ENCODE results near the gene FNDC3B.
A peak's percentile ranks its signal among the peaks of the same experiment; 100 is the strongest.

Gene FNDC3B

GRCh38 chr3:172351895-172352466, 312.6 kb downstream of the FNDC3B start:
- H3K4me3 ChIP-seq (ENCODE audit: low read depth, low read length): no peak overlapping the region
- H3K4me1 ChIP-seq (ENCODE audit: control insufficient read depth, insufficient read depth, low read length, unreplicated experiment): peaks cover 28% of the 10 kb centered on the region
- peaks cover 46% of the 10 kb centered on the region for H3K36me3 ChIP-seq (ENCODE audit: insufficient read depth, low read length)
- H3K79me2 ChIP-seq (ENCODE audit: control insufficient read depth, insufficient read depth, low read length, unreplicated experiment): peaks cover 10% of the 10 kb centered on the region
- H2AFZ ChIP-seq (ENCODE audit: low read length, unreplicated experiment): no peak overlapping the region
- H3K27me3 ChIP-seq (ENCODE audit: insufficient read depth, low read length): no peaks in the 10 kb centered on the region
- no peak overlapping the region for H3K27ac ChIP-seq (ENCODE audit: low read depth, low read length)

- peaks cover 24% of the 10 kb centered on the region for H3K4me1 ChIP-seq (ENCODE audit: control insufficient read depth, insufficient read depth, low read length, unreplicated experiment)
- no peak overlapping the region for H3K4me3 ChIP-seq (ENCODE audit: low read depth, low read length)
- H2AFZ ChIP-seq (ENCODE audit: low read length, unreplicated experiment): no peak overlapping the region
- no peaks in the 10 kb centered on the region for H3K27me3 ChIP-seq (ENCODE audit: insufficient read depth, low read length)
- H3K79me2 ChIP-seq (ENCODE audit: control insufficient read depth, insufficient read depth, low read length, unreplicated experiment): peaks cover 14% of the 10 kb centered on the region
- H3K27ac ChIP-seq (ENCODE audit: low read depth, low read length): no peak overlapping the region
- peaks cover 42% of the 10 kb centered on the region for H3K36me3 ChIP-seq (ENCODE audit: insufficient read depth, low read length)
These were observed 313.4 kb downstream of the FNDC3B start for GRCh38 chr3:172352786-172353185.

- Histone ChIP-seq H3K27ac (ENCODE audit: low read depth, low read length) (peak overlapping the region; percentile 52), H3K36me3 (ENCODE audit: insufficient read depth, low read length) (peaks cover 39% of the 10 kb centered on the region), H2AFZ (ENCODE audit: low read length, unreplicated experiment) (no peak overlapping the region), H3K4me3 (ENCODE audit: low read depth, low read length) (no peak overlapping the region), H3K27me3 (ENCODE audit: insufficient read depth, low read length) (no peaks in the 10 kb centered on the region), H3K79me2 (ENCODE audit: control insufficient read depth, insufficient read depth, low read length, unreplicated experiment) (peaks cover 24% of the 10 kb centered on the region), H3K4me1 (ENCODE audit: control insufficient read depth, insufficient read depth, low read length, unreplicated experiment) (peaks cover 25% of the 10 kb centered on the region)
These were observed 315.6 kb downstream of the FNDC3B start for GRCh38 chr3:172354931-172355499.

DNA sequence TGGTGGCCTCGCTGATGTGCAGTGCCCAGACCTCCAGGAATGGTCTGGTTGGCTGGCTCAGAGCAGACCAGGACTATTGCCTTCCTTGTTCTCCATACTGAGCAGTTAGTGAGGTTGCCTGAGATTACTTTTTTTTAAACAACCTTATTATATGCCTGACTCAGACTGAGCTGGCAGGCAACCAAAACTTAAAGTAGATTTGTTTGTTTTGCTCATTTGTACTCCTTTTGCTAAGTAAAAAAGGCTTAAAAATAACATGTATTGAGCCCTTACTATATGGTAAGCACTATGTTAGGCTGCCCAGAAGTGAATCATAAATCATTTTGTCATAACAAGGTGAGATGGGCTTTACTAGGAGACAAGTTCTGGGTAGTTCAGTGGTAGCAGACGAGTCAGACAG, 316.5 kb downstream of the FNDC3B start:
- peaks cover 35% of the 10 kb centered on the region for H3K36me3 ChIP-seq (ENCODE audit: insufficient read depth, low read length)
- no peak overlapping the region for H2AFZ ChIP-seq (ENCODE audit: low read length, unreplicated experiment)
- H3K4me3 ChIP-seq (ENCODE audit: low read depth, low read length): no peak overlapping the region
- H3K4me1 ChIP-seq (ENCODE audit: control insufficient read depth, insufficient read depth, low read length, unreplicated experiment): peaks cover 25% of the 10 kb centered on the region
- H3K27ac ChIP-seq (ENCODE audit: low read depth, low read length): peak overlapping the region; percentile 52
- peaks cover 24% of the 10 kb centered on the region for H3K79me2 ChIP-seq (ENCODE audit: control insufficient read depth, insufficient read depth, low read length, unreplicated experiment)
- no peaks in the 10 kb centered on the region for H3K27me3 ChIP-seq (ENCODE audit: insufficient read depth, low read length)

DNA sequence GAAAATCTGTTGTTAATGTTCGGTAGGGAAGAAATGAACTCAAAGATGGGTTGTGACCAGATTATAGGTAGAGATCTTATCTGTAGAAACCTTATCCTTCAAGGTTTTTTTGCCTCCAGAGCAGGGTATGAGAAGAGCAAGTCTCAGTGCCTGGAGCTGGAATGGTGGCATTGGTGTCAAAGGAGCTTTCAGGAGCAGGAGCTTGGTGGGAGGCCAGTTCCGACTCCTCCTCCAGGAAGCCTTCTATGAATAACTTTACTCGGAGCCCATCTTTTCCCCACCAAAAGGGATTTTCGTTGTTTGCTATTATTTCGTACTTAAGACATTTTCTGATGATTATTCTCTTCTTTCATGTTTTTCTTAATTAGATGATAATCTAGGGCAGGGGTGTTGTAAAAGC, 317.0 kb downstream of the FNDC3B start:
- Histone ChIP-seq H3K27me3 (ENCODE audit: insufficient read depth, low read length) (no peaks in the 10 kb centered on the region), H3K36me3 (ENCODE audit: insufficient read depth, low read length) (peaks cover 33% of the 10 kb centered on the region), H3K4me3 (ENCODE audit: low read depth, low read length) (no peak overlapping the region), H3K79me2 (ENCODE audit: control insufficient read depth, insufficient read depth, low read length, unreplicated experiment) (peaks cover 20% of the 10 kb centered on the region), H2AFZ (ENCODE audit: low read length, unreplicated experiment) (no peak overlapping the region), H3K4me1 (ENCODE audit: control insufficient read depth, insufficient read depth, low read length, unreplicated experiment) (peaks cover 25% of the 10 kb centered on the region), H3K27ac (ENCODE audit: low read depth, low read length) (peak overlapping the region; percentile 52)

GRCh38 chr3:172357850-172358754, 318.7 kb downstream of the FNDC3B start:
- peaks cover 20% of the 10 kb centered on the region for H3K79me2 ChIP-seq (ENCODE audit: control insufficient read depth, insufficient read depth, low read length, unreplicated experiment)
- H3K4me1 ChIP-seq (ENCODE audit: control insufficient read depth, insufficient read depth, low read length, unreplicated experiment): peaks cover 25% of the 10 kb centered on the region
- no peaks in the 10 kb centered on the region for H3K27me3 ChIP-seq (ENCODE audit: insufficient read depth, low read length)
- H3K27ac ChIP-seq (ENCODE audit: low read depth, low read length): no peak overlapping the region
- H2AFZ ChIP-seq (ENCODE audit: low read length, unreplicated experiment): no peak overlapping the region
- no peak overlapping the region for H3K4me3 ChIP-seq (ENCODE audit: low read depth, low read length)
- H3K36me3 ChIP-seq (ENCODE audit: insufficient read depth, low read length): peaks cover 42% of the 10 kb centered on the region

DNA sequence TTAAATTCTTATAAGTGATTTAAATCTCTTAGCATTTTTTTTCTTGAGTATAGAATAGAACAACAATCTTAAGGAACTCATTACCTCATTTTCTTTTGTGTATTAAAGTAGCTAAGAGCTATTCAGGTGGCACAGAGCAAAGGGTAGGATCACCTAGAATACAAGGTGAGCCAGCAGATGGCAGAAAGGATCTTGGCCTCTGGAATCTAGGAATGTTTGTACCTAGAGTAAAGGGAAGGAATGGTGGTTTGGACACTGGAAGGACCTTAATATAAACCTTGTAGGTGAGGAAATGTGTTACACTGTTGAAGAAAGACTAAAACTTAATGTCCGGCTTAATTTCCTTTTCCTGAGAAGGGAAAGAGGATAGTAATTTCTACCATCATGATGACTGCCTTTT, 319.9 kb downstream of the FNDC3B start:
- H3K4me1 ChIP-seq (ENCODE audit: control insufficient read depth, insufficient read depth, low read length, unreplicated experiment): peaks cover 25% of the 10 kb centered on the region
- H3K27me3 ChIP-seq (ENCODE audit: insufficient read depth, low read length): no peaks in the 10 kb centered on the region
- H3K36me3 ChIP-seq (ENCODE audit: insufficient read depth, low read length): peaks cover 47% of the 10 kb centered on the region
- H2AFZ ChIP-seq (ENCODE audit: low read length, unreplicated experiment): no peak overlapping the region
- H3K27ac ChIP-seq (ENCODE audit: low read depth, low read length): no peak overlapping the region
- H3K4me3 ChIP-seq (ENCODE audit: low read depth, low read length): no peak overlapping the region
- H3K79me2 ChIP-seq (ENCODE audit: control insufficient read depth, insufficient read depth, low read length, unreplicated experiment): peaks cover 20% of the 10 kb centered on the region

- H3K4me3 ChIP-seq (ENCODE audit: low read depth, low read length): no peak overlapping the region
- peaks cover 24% of the 10 kb centered on the region for H3K4me1 ChIP-seq (ENCODE audit: control insufficient read depth, insufficient read depth, low read length, unreplicated experiment)
- H3K27me3 ChIP-seq (ENCODE audit: insufficient read depth, low read length): no peaks in the 10 kb centered on the region
- peaks cover 52% of the 10 kb centered on the region for H3K36me3 ChIP-seq (ENCODE audit: insufficient read depth, low read length)
- no peak overlapping the region for H2AFZ ChIP-seq (ENCODE audit: low read length, unreplicated experiment)
- H3K27ac ChIP-seq (ENCODE audit: low read depth, low read length): no peak overlapping the region
- H3K79me2 ChIP-seq (ENCODE audit: control insufficient read depth, insufficient read depth, low read length, unreplicated experiment): peaks cover 23% of the 10 kb centered on the region
These were observed 320.6 kb downstream of the FNDC3B start for GRCh38 chr3:172359996-172360395.

GRCh38 chr3:172362583-172362982, 323.2 kb downstream of the FNDC3B start:
- H3K4me1 ChIP-seq (ENCODE audit: control insufficient read depth, insufficient read depth, low read length, unreplicated experiment): peaks cover 7% of the 10 kb centered on the region
- H3K27me3 ChIP-seq (ENCODE audit: insufficient read depth, low read length): no peaks in the 10 kb centered on the region
- no peak overlapping the region for H2AFZ ChIP-seq (ENCODE audit: low read length, unreplicated experiment)
- peaks cover 70% of the 10 kb centered on the region for H3K36me3 ChIP-seq (ENCODE audit: insufficient read depth, low read length)
- no peak overlapping the region for H3K27ac ChIP-seq (ENCODE audit: low read depth, low read length)
- H3K79me2 ChIP-seq (ENCODE audit: control insufficient read depth, insufficient read depth, low read length, unreplicated experiment): peaks cover 16% of the 10 kb centered on the region
- H3K4me3 ChIP-seq (ENCODE audit: low read depth, low read length): no peak overlapping the region

- H3K36me3 ChIP-seq (ENCODE audit: insufficient read depth, low read length): peaks cover 66% of the 10 kb centered on the region
These were observed 325.1 kb downstream of the FNDC3B start for GRCh38 chr3:172364374-172365027.

More at GRCh38 chr3:172364374-172365027, 325.1 kb downstream of the FNDC3B start:
- no peaks in the 10 kb centered on the region for H3K4me1 ChIP-seq (ENCODE audit: control insufficient read depth, insufficient read depth, low read length, unreplicated experiment)
- H3K27me3 ChIP-seq (ENCODE audit: insufficient read depth, low read length): no peaks in the 10 kb centered on the region
- H3K79me2 ChIP-seq (ENCODE audit: control insufficient read depth, insufficient read depth, low read length, unreplicated experiment): peaks cover 5% of the 10 kb centered on the region
- no peak overlapping the region for H2AFZ ChIP-seq (ENCODE audit: low read length, unreplicated experiment)
- no peak overlapping the region for H3K27ac ChIP-seq (ENCODE audit: low read depth, low read length)
- H3K4me3 ChIP-seq (ENCODE audit: low read depth, low read length): no peak overlapping the region
